GM12878 (cell line): Measurements from ENCODE around the gene TNFAIP3. TPM values are rescaled to one million over a fixed set of nuclear protein-coding genes. Genes with fewer than 3 reads are reported as not detected.
"Not testable (repeated sequence)": the region's sequence is repeated elsewhere in the genome, so short reads cannot be mapped to it uniquely, and the experiment has no call there.

Experiments used
- ATAC-seq: fragments of 200-7000 bp; cut with Tn5 transposase; 3 replicates; pipeline ENCODE4 v1.9.1; 2020; ENCODE audit warnings: mild to moderate bottlenecking, moderate library complexity
- BruUV-seq: library from RNA; stranded (reverse); fragments of 400-500 nt; replicated peaks from 2 replicates; lab custom pipeline; 2021; lab: Mats Ljungman, UMichigan
- CTCF ChIA-PET: fragments of 300-600 bp; sonication (Branson Sonifier 250); formaldehyde crosslinking; extraction: SDS; loops from one replicate; lab custom pipeline; 2021; ENCODE audit warnings: inconsistent platforms; lab: Yijun Ruan, JAX
- POLR2A ChIA-PET: fragments of 350-600 bp; formaldehyde crosslinking; extraction: SDS; loops from one replicate; lab custom pipeline; 2021; ENCODE audit warnings: inconsistent platforms; lab: Charles Lee
- RAD21 ChIA-PET: fragments of 300-600 bp; sonication (Branson Sonifier 250); formaldehyde crosslinking; loops from one replicate; lab custom pipeline; 2023; ENCODE audit warnings: antibody characterized with exemption; ENCODE audit not compliant: unreplicated experiment; lab: Charles Lee
- SMC1A ChIA-PET: fragments of 300-600 bp; sonication (Branson Sonifier 250); formaldehyde crosslinking; loops from one replicate; lab custom pipeline; 2023; ENCODE audit not compliant: unreplicated experiment, uncharacterized antibody; lab: Charles Lee
- DNase-seq: peaks from one replicate; pipeline ENCODE4 v3.0.0-alpha.2; 2011; ENCODE audit warnings: low read depth, low spot score
- FAIRE-seq: peaks from 3 replicates; lab custom pipeline; 2011; peaks lifted over from hg19 to GRCh38; lab: Jason Lieb, UNC
- H2AFZ ChIP-seq: 2 replicates; pipeline ENCODE4 v1.6.0; 2011; ENCODE audit warnings: low read depth, low read length, control low read depth; ENCODE audit not compliant: control insufficient read depth
- H3K27ac ChIP-seq: 2 replicates; pipeline ENCODE4 v1.5.1; 2011; ENCODE audit warnings: control low read depth; ENCODE audit not compliant: control insufficient read depth, insufficient read depth
- H3K27me3 ChIP-seq, 2 experiments: replicated peaks in 1 of 2; 2 replicates each; pipeline versions ENCODE4 v1.6.0 to v1.6.1; 2011; ENCODE audit warnings: low read length in 1 of 2; ENCODE audit not compliant: control insufficient read depth in 2 of 2, insufficient read depth in 2 of 2
- H3K36me3 ChIP-seq, 2 experiments: 2 replicates each; pipeline ENCODE4 v1.5.1; 2011; ENCODE audit warnings: low read length in 1 of 2; ENCODE audit not compliant: control insufficient read depth in 2 of 2, insufficient read depth in 2 of 2
- H3K4me1 ChIP-seq: 2 replicates; pipeline ENCODE4 v1.6.1; 2011; ENCODE audit warnings: mild to moderate bottlenecking, low read length, moderate library complexity, mixed read lengths; ENCODE audit not compliant: control insufficient read depth, insufficient read depth
- H3K4me2 ChIP-seq: 2 replicates; pipeline ENCODE4 v1.6.0; 2011; ENCODE audit warnings: control low read depth; ENCODE audit not compliant: control insufficient read depth, insufficient read depth
- H3K4me3 ChIP-seq: fragments of 200-600 bp; sonication (generic); 2 replicates; pipeline ENCODE4 v1.5.1; 2016
- H3K79me2 ChIP-seq: 2 replicates; pipeline ENCODE4 v1.6.0; 2011; ENCODE audit warnings: low read length; ENCODE audit not compliant: control insufficient read depth, insufficient read depth
- H3K9ac ChIP-seq: 2 replicates; pipeline ENCODE4 v1.8.0; 2011; ENCODE audit warnings: low read length, control low read depth, mixed read lengths; ENCODE audit not compliant: control insufficient read depth, insufficient read depth
- H3K9me3 ChIP-seq: replicated peaks from 3 replicates; pipeline ENCODE4 v1.5.1; 2011; ENCODE audit warnings: mild to moderate bottlenecking, low read length; ENCODE audit not compliant: control insufficient read depth, insufficient read depth
- H4K20me1 ChIP-seq: 2 replicates; pipeline ENCODE4 v1.6.0; 2011; ENCODE audit not compliant: control insufficient read depth, insufficient read depth
- WGBS: methylation state at CpG from one replicate; pipeline ENCODE4 v1.1.6; 2016; ENCODE audit warnings: low lambda C conversion rate; ENCODE audit not compliant: insufficient replicate concordance, insufficient coverage; ENCODE audit errors: missing lambda C conversion rate; 5-methylcytosine and 5-hydroxymethylcytosine counted together
- in situ Hi-C: fragments of 300-500 bp; cut with MboI; formaldehyde crosslinking; loops from 9 replicates; pipeline ENCODE4 v1.14.3; 2018; ENCODE audit warnings: mixed read lengths
- intact Hi-C: fragments of 100-400 bp; cut with micrococcal nuclease; formaldehyde crosslinking; loops from one replicate; pipeline ENCODE4 v1.14.2; 2022; ENCODE audit not compliant: unreplicated experiment
- polyA plus RNA-seq, 11 experiments: library from polyadenylated mRNA; depleted of rRNA in 4 of 11; unstranded in 6 of 11; stranded (reverse) in 5 of 11; fragments of >200 nt; fragmentation: Nextera tagmentation in 4 of 11; fragmentation: Illumina TruSeq in 1 of 11; extraction: Ambion mirVana in 4 of 11; extraction: Trizol in 1 of 11; gene quantifications; 1 replicate in 1 of 11; 2 replicates in 10 of 11; pipeline versions ENCODE4 v1.2.1 to v1.2.3, GENCODE V29; 2011 to 2016; ENCODE audit warnings: inconsistent platforms in 2 of 11, missing spikeins in 2 of 11, low read depth in 1 of 11
- total RNA-seq, 4 experiments: library from RNA; depleted of rRNA in 3 of 4; stranded (reverse); fragments of >200 nt in 3 of 4; fragmentation: Illumina TruSeq in 1 of 4; extraction: Trizol in 1 of 4; gene quantifications; 2 replicates each; pipeline versions ENCODE4 v1.2.1 to v1.2.3, GENCODE V29; 2013 to 2021
- TF ChIP-seq, protein P1 (sequence below): fragments of 450-650 bp; IDR thresholded peaks from 2 replicates; pipeline ENCODE4 v1.6.1; 2017; ENCODE audit warnings: mild to moderate bottlenecking, moderate library complexity

The TNFAIP3 gene
- total and polyA plus RNA-seq, 10 of the 15 experiments (the other 5 are each of a cell fraction or from before 2014, with no cell fraction given), result 18.0 to 350 (median 127) TPM

DNA sequence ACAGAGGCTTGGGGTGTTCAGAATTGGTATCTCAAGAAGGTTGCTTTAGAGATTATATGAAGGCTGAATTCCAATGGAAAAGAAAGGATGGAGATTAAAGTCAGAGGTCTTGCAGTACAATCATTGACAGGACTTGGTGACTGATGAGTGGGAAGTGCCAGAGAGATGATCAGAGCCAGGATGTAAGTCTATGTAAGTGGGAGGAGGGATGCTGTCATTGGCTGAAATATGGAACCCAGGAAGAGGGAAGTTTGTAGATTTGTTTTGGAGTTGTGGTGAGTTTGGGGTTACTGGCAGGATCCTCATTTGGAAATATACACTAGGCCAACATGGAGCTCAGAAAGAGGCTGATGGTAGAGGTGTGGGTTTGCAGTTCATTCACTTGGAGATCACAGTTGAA lies 23.8 kb upstream of the TNFAIP3 start (continued):
- TF ChIP-seq, protein P1, sequence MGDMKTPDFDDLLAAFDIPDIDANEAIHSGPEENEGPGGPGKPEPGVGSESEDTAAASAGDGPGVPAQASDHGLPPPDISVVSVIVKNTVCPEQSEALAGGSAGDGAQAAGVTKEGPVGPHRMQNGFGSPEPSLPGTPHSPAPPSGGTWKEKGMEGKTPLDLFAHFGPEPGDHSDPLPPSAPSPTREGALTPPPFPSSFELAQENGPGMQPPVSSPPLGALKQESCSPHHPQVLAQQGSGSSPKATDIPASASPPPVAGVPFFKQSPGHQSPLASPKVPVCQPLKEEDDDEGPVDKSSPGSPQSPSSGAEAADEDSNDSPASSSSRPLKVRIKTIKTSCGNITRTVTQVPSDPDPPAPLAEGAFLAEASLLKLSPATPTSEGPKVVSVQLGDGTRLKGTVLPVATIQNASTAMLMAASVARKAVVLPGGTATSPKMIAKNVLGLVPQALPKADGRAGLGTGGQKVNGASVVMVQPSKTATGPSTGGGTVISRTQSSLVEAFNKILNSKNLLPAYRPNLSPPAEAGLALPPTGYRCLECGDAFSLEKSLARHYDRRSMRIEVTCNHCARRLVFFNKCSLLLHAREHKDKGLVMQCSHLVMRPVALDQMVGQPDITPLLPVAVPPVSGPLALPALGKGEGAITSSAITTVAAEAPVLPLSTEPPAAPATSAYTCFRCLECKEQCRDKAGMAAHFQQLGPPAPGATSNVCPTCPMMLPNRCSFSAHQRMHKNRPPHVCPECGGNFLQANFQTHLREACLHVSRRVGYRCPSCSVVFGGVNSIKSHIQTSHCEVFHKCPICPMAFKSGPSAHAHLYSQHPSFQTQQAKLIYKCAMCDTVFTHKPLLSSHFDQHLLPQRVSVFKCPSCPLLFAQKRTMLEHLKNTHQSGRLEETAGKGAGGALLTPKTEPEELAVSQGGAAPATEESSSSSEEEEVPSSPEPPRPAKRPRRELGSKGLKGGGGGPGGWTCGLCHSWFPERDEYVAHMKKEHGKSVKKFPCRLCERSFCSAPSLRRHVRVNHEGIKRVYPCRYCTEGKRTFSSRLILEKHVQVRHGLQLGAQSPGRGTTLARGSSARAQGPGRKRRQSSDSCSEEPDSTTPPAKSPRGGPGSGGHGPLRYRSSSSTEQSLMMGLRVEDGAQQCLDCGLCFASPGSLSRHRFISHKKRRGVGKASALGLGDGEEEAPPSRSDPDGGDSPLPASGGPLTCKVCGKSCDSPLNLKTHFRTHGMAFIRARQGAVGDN, result no peak

DNA sequence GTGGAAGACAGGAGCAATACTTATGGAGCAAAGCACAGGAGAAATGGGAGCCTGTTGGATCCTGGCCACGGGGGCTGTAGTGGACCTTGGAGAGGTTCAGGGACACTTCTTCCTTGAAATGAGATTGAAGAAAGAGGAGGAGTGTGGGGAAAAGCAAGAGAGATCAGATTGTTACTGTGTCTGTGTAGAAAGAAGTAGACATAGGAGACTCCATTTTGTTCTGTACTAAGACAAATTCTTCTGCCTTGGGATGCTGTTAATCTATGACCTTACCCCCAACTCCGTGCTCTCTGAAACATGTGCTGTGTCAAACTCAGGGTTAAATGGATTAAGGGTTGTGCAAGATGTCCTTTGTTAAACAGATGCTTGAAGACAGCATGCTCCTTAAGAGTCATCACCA lies 22.7 kb upstream of the TNFAIP3 start:
- CTCF ChIA-PET, H3K27me3 ChIP-seq, ATAC-seq, H3K4me3 ChIP-seq, in situ Hi-C loops, H3K79me2 ChIP-seq, H2AFZ ChIP-seq, RAD21 ChIA-PET, POLR2A ChIA-PET, H3K36me3 ChIP-seq, H3K4me2 ChIP-seq, H3K27ac ChIP-seq, H3K9me3 ChIP-seq, DNase-seq, H3K9ac ChIP-seq, BruUV-seq, FAIRE-seq, H4K20me1 ChIP-seq, intact Hi-C loops: not testable (repeated sequence)
- WGBS, result 50% methylated on average over 2 of the region's 2 CpGs
- H3K4me1 ChIP-seq, result peaks cover 13% of the 10 kb centered on the region
- SMC1A ChIA-PET, result interaction anchor here (1.0 kb wide), 1 partner anchor 12 kb away, joined by 3 read pairs; no protein-coding TSS in a partner anchor

DNA sequence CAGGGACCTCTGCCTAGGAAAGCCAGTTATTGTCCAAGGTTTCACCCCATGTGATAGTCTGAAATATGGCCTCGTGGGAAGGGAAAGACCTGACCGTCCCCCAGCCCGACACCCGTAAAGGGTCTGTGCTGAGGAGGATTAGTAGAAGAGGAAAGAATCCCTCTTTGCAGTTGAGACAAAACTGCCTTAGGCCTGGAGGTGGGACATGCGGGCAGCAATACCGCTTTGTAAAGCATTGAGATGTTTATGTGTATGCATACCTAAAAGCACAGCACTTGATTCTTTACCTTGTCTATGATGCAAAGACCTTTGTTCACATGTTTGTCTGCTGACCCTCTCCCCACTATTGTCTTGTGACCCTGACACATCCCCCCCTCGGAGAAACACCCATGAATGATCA lies 22.3 kb upstream of the TNFAIP3 start:
- H3K9ac ChIP-seq, intact Hi-C loops, H2AFZ ChIP-seq, RAD21 ChIA-PET, BruUV-seq, H3K27ac ChIP-seq, H3K79me2 ChIP-seq, CTCF ChIA-PET, H3K36me3 ChIP-seq, in situ Hi-C loops, H3K4me2 ChIP-seq, H3K27me3 ChIP-seq, ATAC-seq, FAIRE-seq, H4K20me1 ChIP-seq, DNase-seq, H3K9me3 ChIP-seq, POLR2A ChIA-PET, H3K4me3 ChIP-seq, SMC1A ChIA-PET: not testable (repeated sequence)
- H3K4me1 ChIP-seq, result peaks cover 16% of the 10 kb centered on the region
- 79% methylated on average over 7 of the region's 7 CpGs for WGBS
